Keratinocyte (primary cell): ENCODE data around the gene REM1. TPM values are rescaled to one million over a fixed set of nuclear protein-coding genes. Genes with fewer than 3 reads are reported as not detected.

Experiments used
- DNase-seq: peaks from one replicate; pipeline ENCODE4 v3.0.0-alpha.2; 2011; ENCODE audit warnings: low read depth, missing footprints, low spot score
- FAIRE-seq: peaks from 2 replicates; lab custom pipeline; 2011; peaks lifted over from hg19 to GRCh38; lab: Jason Lieb, UNC
- H2AFZ ChIP-seq: 2 replicates; pipeline ENCODE4 v1.6.0; 2012; ENCODE audit warnings: low read length, control low read depth, inconsistent platforms; ENCODE audit not compliant: control insufficient read depth
- H3K27ac ChIP-seq: 2 replicates; pipeline ENCODE4 v1.5.1; 2011; ENCODE audit warnings: low read length; ENCODE audit not compliant: control insufficient read depth, insufficient read depth
- H3K27me3 ChIP-seq: 3 replicates; pipeline ENCODE4 v1.6.0; 2011; ENCODE audit warnings: low read length; ENCODE audit not compliant: control insufficient read depth, insufficient read depth; ENCODE audit errors: extremely low read depth
- H3K36me3 ChIP-seq, 2 experiments: 2 replicates in 1 of 2; 3 replicates in 1 of 2; pipeline ENCODE4 v1.5.1; 2011; ENCODE audit warnings: low read length in 2 of 2, mild to moderate bottlenecking in 1 of 2; ENCODE audit not compliant: control insufficient read depth in 2 of 2, insufficient read depth in 2 of 2; ENCODE audit errors: extremely low read depth in 1 of 2
- H3K4me1 ChIP-seq: 3 replicates; pipeline ENCODE4 v1.5.1; 2011; ENCODE audit warnings: low read length; ENCODE audit not compliant: control insufficient read depth, insufficient read depth; ENCODE audit errors: extremely low read depth
- H3K4me2 ChIP-seq: 3 replicates; pipeline ENCODE4 v1.6.0; 2011; ENCODE audit warnings: low read depth, low read length; ENCODE audit not compliant: control insufficient read depth, insufficient read depth; ENCODE audit errors: extremely low read depth
- H3K4me3 ChIP-seq, 3 experiments: fragments of 200-600 bp in 1 of 3; sonication (generic) in 1 of 3; 2 replicates in 2 of 3; 3 replicates in 1 of 3; pipeline ENCODE4 v1.5.1; 2011 to 2016; ENCODE audit warnings: low read length in 3 of 3, mild to moderate bottlenecking in 3 of 3, control low read depth in 2 of 3, inconsistent platforms in 1 of 3, low read depth in 1 of 3, mixed read lengths in 1 of 3, mixed run types in 1 of 3, moderate library complexity in 1 of 3; ENCODE audit not compliant: control insufficient read depth in 2 of 3, insufficient read depth in 2 of 3; ENCODE audit errors: extremely low read depth in 1 of 3
- H3K79me2 ChIP-seq: 2 replicates; pipeline ENCODE4 v1.6.0; 2012; ENCODE audit warnings: low read length; ENCODE audit not compliant: control insufficient read depth, insufficient read depth
- H3K9ac ChIP-seq: 3 replicates; pipeline ENCODE4 v1.6.0; 2011; ENCODE audit warnings: low read length; ENCODE audit not compliant: control insufficient read depth, insufficient read depth; ENCODE audit errors: extremely low read depth
- H3K9me1 ChIP-seq: 3 replicates; pipeline ENCODE4 v1.6.0; 2011; ENCODE audit warnings: low read length; ENCODE audit not compliant: control insufficient read depth, insufficient read depth; ENCODE audit errors: extremely low read depth
- H3K9me3 ChIP-seq: 2 replicates; pipeline ENCODE4 v1.5.1; 2012; ENCODE audit warnings: low read depth, low read length; ENCODE audit not compliant: control insufficient read depth
- H4K20me1 ChIP-seq: 3 replicates; pipeline ENCODE4 v1.6.0; 2011; ENCODE audit warnings: low read length; ENCODE audit not compliant: control insufficient read depth, insufficient read depth; ENCODE audit errors: extremely low read depth
- EZH2 ChIP-seq: IDR thresholded peaks from one replicate; pipeline ENCODE4 v1.6.1; 2012; ENCODE audit warnings: inconsistent platforms, mild to moderate bottlenecking, low read length, moderate library complexity
- dilution Hi-C: fragments of 300-500 bp; cut with MboI; formaldehyde crosslinking; loops from one replicate; pipeline ENCODE4 v1.7.0; 2020; ENCODE audit warnings: low sequenced_read_pairs; ENCODE audit not compliant: extremely low pct_ligation_motif_present
- polyA plus RNA-seq, 5 experiments: library from polyadenylated mRNA; depleted of rRNA in 3 of 5; stranded (reverse) in 3 of 5; stranded (forward) in 1 of 5; unstranded in 1 of 5; fragments of >200 nt; gene quantifications; 1 replicate in 1 of 5; 2 replicates in 3 of 5; 3 replicates in 1 of 5; pipeline versions ENCODE4 v1.2.1 to v1.2.3, GENCODE V29; 2011 to 2012; ENCODE audit warnings: missing spikeins in 2 of 5, low read depth in 1 of 5, low replicate concordance in 1 of 5
- TF ChIP-seq, protein P1 (sequence below), 3 experiments: IDR thresholded peaks in 1 of 3; conservative IDR thresholded peaks in 1 of 3; optimal IDR thresholded peaks in 1 of 3; 2 replicates in 2 of 3; 3 replicates in 1 of 3; pipeline versions ENCODE3 to v1.5.1; 2011; ENCODE audit warnings: low read length in 3 of 3, mild to moderate bottlenecking in 3 of 3, moderate library complexity in 2 of 3, control low read depth in 1 of 3, inconsistent platforms in 1 of 3; ENCODE audit not compliant: insufficient read depth in 2 of 3; ENCODE audit errors: extremely low read depth in 1 of 3

The REM1 gene
- polyA plus RNA-seq, 1 donor (not counting 4 experiments of a cell fraction or from before 2014, with no cell fraction given) = not detected

DNA sequence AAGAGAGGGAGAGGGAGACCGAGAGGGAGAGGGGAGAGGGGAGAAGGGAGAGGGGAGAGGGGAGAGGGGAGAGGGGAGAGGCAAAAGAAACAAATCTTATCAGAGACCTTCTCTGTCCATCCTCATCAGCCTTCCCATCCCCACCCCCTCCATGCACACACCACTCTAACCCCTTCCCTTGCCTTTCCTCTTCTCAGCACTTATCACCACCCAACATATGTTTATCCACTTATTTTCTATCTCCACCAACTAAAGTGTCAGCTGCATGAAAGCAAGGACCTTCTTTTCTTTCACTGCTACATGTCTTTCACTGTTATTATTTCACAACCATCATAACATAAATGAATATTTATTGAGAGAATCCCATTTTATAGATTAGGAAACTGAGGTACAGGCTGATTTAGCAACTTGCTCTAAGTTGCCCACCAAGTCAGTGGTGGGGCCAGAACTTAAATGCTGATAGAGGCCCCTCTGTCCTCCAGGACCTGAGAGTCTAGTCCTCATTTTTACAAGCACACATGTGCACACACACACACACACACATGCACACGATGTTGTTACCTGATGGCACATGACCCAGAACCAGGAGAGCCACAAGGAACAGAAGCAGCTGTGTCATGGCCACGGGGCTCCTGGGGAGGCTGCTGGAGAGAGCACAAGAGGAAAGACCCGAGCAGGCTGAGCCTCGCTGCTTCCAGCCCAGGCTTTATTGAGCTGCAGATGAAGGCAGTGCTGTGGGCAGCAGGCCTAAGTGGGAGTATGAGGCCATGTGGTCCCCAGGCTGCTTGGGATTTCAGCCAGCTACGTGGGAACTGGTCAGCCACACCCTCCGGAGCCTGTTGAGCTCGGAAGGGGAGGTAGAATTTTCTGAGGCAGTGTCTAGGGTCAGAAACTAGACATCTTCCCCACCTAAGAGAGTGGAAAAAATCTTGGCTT lies 2.4 kb upstream of the REM1 start:
- DNase-seq (no peak), FAIRE-seq (no peak)
- TF ChIP-seq, protein P1, sequence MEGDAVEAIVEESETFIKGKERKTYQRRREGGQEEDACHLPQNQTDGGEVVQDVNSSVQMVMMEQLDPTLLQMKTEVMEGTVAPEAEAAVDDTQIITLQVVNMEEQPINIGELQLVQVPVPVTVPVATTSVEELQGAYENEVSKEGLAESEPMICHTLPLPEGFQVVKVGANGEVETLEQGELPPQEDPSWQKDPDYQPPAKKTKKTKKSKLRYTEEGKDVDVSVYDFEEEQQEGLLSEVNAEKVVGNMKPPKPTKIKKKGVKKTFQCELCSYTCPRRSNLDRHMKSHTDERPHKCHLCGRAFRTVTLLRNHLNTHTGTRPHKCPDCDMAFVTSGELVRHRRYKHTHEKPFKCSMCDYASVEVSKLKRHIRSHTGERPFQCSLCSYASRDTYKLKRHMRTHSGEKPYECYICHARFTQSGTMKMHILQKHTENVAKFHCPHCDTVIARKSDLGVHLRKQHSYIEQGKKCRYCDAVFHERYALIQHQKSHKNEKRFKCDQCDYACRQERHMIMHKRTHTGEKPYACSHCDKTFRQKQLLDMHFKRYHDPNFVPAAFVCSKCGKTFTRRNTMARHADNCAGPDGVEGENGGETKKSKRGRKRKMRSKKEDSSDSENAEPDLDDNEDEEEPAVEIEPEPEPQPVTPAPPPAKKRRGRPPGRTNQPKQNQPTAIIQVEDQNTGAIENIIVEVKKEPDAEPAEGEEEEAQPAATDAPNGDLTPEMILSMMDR (optimal IDR thresholded peaks at IDR 0.05 in 1 of 3, IDR thresholded peaks at IDR 0.05 in 1 of 3, conservative IDR thresholded peaks at IDR 0.05 in 1 of 3; ENCODE audit: extremely low read depth in 1 of 3, insufficient read depth in 2 of 3, low read length in 3 of 3) = no peak
- no peak for TF ChIP-seq EZH2
- Histone ChIP-seq H3K4me1 (no peaks in the 10 kb centered on the region), H2AFZ (no peak overlapping the region), H3K4me2 (no peak overlapping the region), H3K9ac (no peak overlapping the region), H3K9me3 (no peaks in the 10 kb centered on the region), H3K27me3 (peaks cover 19% of the 10 kb centered on the region), H3K4me3 (no peak overlapping the region), H3K79me2 (no peaks in the 10 kb centered on the region), H3K9me1 (no peaks in the 10 kb centered on the region), H3K36me3 (no peaks in the 10 kb centered on the region), H3K27ac (no peak overlapping the region), H4K20me1 (no peaks in the 10 kb centered on the region)
- dilution Hi-C loops = no loop called here

DNA sequence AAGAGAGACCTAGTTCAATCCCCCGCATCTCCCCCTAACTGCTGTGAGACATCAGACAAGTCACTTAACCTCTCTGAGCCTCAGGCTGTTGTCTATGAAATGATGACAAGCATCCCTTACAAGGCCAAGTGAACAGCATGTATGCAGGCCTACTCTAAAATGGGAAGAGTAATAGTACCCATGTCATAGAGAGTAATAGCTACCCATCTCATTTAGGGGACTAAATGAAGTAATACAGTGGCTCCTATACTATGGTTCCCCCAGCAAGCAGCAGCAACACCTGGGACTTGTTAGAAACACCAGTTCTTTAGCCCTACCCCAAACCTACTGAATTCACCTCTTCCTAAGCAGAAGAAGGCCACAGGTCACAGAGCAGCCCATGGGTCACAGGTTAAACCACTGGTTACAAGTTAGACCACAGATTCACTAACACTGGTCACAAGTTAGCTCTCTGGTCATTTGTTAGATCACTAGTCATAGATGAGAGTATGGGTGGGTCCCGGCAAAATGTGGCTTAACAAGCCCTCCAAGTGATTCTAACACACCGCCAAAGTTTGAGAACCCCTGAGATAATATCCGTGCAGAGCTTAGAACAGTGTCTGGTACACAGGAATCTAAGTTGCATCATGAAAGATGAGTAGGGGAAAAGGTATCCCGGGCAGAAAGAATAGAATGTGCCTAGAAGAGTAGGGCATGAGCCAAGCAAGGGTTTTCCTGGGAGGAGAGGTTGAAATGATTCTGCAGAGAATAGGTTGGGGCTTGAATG lies 1.6 kb upstream of the REM1 start:
- H3K79me2 ChIP-seq = no peaks in the 10 kb centered on the region
- H3K27me3 ChIP-seq = peaks cover 19% of the 10 kb centered on the region
- H3K9ac ChIP-seq = no peak overlapping the region
- no peak overlapping the region for H3K4me2 ChIP-seq
- H2AFZ ChIP-seq = no peak overlapping the region
- no peaks in the 10 kb centered on the region for H3K36me3 ChIP-seq
- TF ChIP-seq, protein P1 (optimal IDR thresholded peaks at IDR 0.05 in 1 of 3, IDR thresholded peaks at IDR 0.05 in 1 of 3, conservative IDR thresholded peaks at IDR 0.05 in 1 of 3; ENCODE audit: extremely low read depth in 1 of 3, insufficient read depth in 2 of 3, low read length in 3 of 3) = no peak
- TF ChIP-seq EZH2 = no peak
- FAIRE-seq (no peak), DNase-seq (no peak)
- no peak overlapping the region for H3K27ac ChIP-seq
- no peaks in the 10 kb centered on the region for H3K9me1 ChIP-seq
- dilution Hi-C loops = no loop called here
- no peaks in the 10 kb centered on the region for H3K9me3 ChIP-seq
- H3K4me1 ChIP-seq = no peaks in the 10 kb centered on the region
- H3K4me3 ChIP-seq = no peak overlapping the region
- no peaks in the 10 kb centered on the region for H4K20me1 ChIP-seq
